Measurements from ENCODE around the gene KRTAP10-7. TPM values are rescaled to one million over a fixed set of nuclear protein-coding genes. Genes with fewer than 3 reads are reported as not detected.
"Not testable (repeated sequence)": the region's sequence is repeated elsewhere in the genome, so short reads cannot be mapped to it uniquely, and the experiment has no call there.

The KRTAP10-7 gene
- total RNA-seq, 2 donors from 2014 or later: not detected

DNA sequence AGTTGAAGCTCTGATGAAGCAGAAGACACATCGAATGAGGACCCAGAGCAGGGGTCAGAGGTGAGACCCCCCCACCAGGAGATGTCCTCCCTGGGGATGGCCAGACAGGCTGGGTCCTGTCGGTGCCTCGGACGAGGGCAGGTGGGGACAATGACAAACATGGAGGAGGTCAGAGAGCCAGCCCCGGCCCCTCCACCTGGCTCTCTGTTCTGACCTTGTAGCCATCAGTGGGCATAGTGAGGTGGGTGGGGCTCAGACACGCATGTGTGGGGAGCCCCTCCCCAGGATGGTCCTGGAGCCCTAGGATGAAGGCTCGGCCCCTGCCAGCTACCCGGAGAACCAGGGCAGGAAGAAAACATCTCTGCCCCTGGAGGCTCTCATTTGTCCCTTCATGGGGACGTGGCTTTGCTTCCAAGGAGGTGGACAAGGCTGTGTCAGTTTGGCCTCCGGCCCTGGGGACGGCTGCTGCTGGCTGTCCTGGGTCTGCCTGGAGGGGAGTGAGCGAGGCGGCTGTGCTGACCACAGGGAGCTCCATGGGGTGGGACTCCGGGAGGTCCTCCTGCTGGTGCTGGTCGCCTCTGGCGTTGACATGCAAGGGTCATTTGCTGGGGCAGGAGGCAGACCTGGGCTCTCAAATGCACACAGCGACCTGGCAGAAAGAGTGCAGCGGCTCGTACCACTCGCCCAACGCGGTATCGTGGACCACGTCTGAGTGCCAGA is 10.7 kb upstream of the KRTAP10-7 start:
- Histone ChIP-seq H3K27me3 (replicated peaks; ENCODE audit: insufficient read depth) (no peaks in the 10 kb centered on the region), H3K4me1 (replicated peaks) (no peaks in the 10 kb centered on the region), H3K36me3 (no peaks in the 10 kb centered on the region), H3K27ac (no peak overlapping the region), H3K4me3 (no peak overlapping the region), H3K9me3 (no peaks in the 10 kb centered on the region)
- 84% methylated on average over 24 of the region's 24 CpGs for WGBS
- no peak for TF ChIP-seq POLR2A (IDR thresholded peaks at IDR 0.05)
- intact Hi-C loops (cut with DNase I): no loop called here
- no peak for DNase-seq (ENCODE audit: low spot score)

DNA sequence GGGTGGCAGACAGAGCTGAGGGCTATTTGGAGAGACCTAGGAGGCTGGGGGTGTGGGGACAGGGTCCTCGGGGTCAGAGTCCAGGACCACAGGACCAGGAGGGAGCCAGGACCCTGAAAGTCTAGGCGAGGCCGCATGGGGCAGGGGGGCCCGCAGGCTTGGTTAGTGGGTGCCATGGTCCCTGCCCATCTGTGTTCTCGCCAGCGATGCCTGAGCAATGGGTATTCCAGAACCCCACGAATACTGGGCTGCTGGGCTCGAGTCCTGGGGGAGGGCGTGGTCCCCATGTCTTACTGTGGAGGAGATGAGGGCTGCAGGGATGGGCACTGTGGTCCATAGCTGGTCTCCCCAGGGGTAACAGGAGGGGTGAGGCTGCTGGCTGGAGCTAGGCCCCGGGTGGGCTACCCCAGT is 10.1 kb upstream of the KRTAP10-7 start:
- Histone ChIP-seq H3K27me3 (replicated peaks; ENCODE audit: insufficient read depth) (no peaks in the 10 kb centered on the region), H3K36me3 (no peaks in the 10 kb centered on the region), H3K27ac (no peak overlapping the region), H3K9me3 (no peaks in the 10 kb centered on the region), H3K4me3 (no peak overlapping the region), H3K4me1 (replicated peaks) (no peaks in the 10 kb centered on the region)
- 90% methylated on average over 9 of the region's 10 CpGs for WGBS
- TF ChIP-seq POLR2A (IDR thresholded peaks at IDR 0.05): no peak
- TF ChIP-seq, protein P1, sequence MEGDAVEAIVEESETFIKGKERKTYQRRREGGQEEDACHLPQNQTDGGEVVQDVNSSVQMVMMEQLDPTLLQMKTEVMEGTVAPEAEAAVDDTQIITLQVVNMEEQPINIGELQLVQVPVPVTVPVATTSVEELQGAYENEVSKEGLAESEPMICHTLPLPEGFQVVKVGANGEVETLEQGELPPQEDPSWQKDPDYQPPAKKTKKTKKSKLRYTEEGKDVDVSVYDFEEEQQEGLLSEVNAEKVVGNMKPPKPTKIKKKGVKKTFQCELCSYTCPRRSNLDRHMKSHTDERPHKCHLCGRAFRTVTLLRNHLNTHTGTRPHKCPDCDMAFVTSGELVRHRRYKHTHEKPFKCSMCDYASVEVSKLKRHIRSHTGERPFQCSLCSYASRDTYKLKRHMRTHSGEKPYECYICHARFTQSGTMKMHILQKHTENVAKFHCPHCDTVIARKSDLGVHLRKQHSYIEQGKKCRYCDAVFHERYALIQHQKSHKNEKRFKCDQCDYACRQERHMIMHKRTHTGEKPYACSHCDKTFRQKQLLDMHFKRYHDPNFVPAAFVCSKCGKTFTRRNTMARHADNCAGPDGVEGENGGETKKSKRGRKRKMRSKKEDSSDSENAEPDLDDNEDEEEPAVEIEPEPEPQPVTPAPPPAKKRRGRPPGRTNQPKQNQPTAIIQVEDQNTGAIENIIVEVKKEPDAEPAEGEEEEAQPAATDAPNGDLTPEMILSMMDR (IDR thresholded peaks at IDR 0.05): no peak
- intact Hi-C loops (cut with DNase I): no loop called here
- no peak for DNase-seq (ENCODE audit: low spot score)

DNA sequence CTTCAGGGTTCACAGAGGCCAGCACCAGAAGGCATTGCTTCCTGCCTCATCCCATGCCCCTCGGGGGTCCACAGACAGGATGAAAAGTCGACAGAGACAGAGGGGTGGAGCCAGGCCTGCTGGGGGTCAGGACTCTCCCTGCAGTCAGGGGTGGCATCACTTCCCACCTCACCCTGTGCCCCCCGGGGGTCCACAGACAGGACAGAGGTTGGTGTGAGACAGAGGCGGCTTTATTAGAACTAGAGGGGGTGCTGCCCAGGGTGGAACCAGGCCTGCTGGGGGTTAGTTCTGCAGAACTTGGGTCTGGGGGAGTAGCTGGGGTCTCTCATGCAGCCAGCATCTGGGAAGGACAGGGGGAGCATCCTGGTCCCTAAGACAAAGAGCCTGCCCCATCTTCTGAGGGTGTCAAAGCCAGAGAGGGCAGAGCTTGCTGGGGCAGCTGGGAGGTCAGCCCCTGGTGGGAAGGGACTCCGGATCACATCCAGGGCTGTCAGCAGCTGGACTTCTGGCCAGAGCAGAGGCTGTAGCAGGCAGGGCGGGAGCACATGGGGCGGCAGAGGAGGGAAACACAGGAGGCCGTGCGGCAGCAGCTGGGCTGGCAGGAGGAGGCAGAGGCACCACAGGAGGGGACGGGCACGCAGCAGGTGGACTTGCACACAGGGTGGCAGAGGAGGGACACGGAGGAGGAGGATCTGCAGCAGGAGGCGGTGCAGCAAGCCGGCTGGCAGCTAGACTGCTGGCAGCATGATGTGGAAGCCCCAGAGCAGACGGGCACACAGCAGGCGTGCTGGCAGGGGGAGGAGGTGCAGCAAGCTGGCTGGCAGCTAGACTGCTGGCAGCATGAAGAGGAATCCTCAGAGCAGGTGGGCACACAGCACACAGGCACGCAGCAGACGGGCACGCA is 9.2 kb upstream of the KRTAP10-7 start:
- H3K36me3 ChIP-seq; H3K4me3 ChIP-seq; H3K4me1 ChIP-seq (replicated peaks); H3K9me3 ChIP-seq; H3K27me3 ChIP-seq (replicated peaks; ENCODE audit: insufficient read depth); DNase-seq (ENCODE audit: low spot score); intact Hi-C loops (cut with DNase I); H3K27ac ChIP-seq: not testable (repeated sequence)
- 59% methylated on average over 16 of the region's 19 CpGs for WGBS

DNA sequence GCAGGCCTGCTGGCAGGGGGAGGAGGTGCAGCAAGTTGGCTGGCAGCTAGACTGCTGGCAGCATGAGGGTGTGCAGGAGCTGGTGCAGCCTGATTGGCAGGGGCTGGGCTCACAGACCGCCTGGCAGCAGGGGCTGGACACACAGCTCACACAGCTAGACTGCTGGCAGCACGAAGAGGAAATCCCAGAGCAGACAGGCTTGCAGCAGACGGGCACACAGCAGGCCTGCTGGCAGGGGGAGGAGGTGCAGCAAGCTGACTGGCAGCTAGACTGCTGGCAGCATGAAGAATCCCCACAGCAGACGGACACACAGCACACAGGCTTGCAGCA is 8.6 kb upstream of the KRTAP10-7 start:
- H3K4me1 ChIP-seq (replicated peaks); H3K36me3 ChIP-seq; DNase-seq (ENCODE audit: low spot score); H3K27me3 ChIP-seq (replicated peaks; ENCODE audit: insufficient read depth); H3K27ac ChIP-seq; intact Hi-C loops (cut with DNase I); H3K4me3 ChIP-seq; H3K9me3 ChIP-seq: not testable (repeated sequence)
- 19% methylated on average over 3 of the region's 4 CpGs for WGBS

DNA sequence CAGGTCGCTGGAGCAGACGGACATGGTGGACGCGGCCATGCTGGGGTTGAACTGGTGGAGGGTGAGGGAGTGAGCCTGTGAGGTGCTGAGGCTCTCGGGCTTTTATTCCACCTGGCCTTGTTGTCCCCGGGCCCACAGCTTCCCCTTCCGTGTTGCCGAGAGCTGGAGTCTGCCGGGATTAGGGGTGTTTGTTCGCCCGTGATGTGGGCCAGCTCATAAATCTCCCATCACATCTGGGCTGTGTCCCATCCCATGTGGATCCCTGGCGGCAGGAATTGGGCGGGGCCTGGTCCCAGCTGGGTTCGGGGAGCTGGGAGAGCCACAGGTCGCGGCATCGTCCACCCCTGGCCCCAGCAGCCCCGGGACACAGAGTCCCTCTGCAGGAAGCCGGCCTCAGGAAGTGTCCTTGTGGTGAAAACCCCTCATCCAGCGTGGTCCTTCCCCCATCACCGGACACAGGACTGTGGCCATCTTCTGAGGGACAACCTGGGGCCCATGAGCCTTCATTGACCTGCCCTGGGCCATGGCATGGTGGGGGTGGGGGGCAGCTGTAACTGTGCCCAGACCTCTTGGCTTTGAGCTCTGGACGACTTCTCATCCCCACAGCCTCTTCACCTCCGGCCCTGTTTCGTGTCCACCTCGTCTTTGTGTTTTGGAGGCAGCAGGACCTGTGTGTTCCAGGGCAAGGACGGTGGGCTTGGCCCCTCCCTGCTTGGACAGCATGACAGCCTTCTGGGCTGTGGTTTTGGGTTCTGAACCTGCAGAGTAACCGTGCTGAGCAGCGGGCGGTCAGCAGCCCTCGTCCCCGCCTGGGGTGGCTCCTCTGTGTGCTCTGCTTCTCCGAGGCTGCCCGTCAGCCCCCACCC is 7.7 kb upstream of the KRTAP10-7 start, which contains the start of gene KRTAP10-6:
KRTAP10-6 (minus strand) TSS at position 60 of the 866 bp plus-strand sequence; CDS start at position 39, 21 bp downstream.
- intact Hi-C loops (cut with DNase I): no loop called here

More for the DNA sequence above, 7.7 kb upstream of the KRTAP10-7 start, which contains the start of gene KRTAP10-6:
- peaks cover 2% of the 10 kb centered on the region for H3K27me3 ChIP-seq (replicated peaks; ENCODE audit: insufficient read depth)
- no peak for DNase-seq (ENCODE audit: low spot score)
- TF ChIP-seq POLR2A (IDR thresholded peaks at IDR 0.05) (no peak), POLR2AphosphoS5 (IDR thresholded peaks at IDR 0.05) (no peak)
- TF ChIP-seq, protein P1 (IDR thresholded peaks at IDR 0.05): no peak
- WGBS: 59% methylated on average over 26 of the region's 33 CpGs
- H3K36me3 ChIP-seq: no peaks in the 10 kb centered on the region
- no peaks in the 10 kb centered on the region for H3K9me3 ChIP-seq
- no peak within 1 kb of the TSS for H3K27ac ChIP-seq
- H3K4me3 ChIP-seq: no peak within 1 kb of the TSS
- H3K4me1 ChIP-seq (replicated peaks): no peaks in the 10 kb centered on the region

All from prostate gland (tissue), 2 donors.